Lower leg skin (tissue), 4 donors: ENCODE results near the gene VWDE. TPM values are rescaled to one million over a fixed set of nuclear protein-coding genes. Genes with fewer than 3 reads are reported as not detected.

Source experiments
- DNase-seq, 2 donors: peaks; one replicate each; pipeline ENCODE4 v3.0.0-alpha.2; 2019; ENCODE audit warnings: low spot score in 2 of 2
- H3K4me3 ChIP-seq: fragments of 200-600 bp; sonication (generic); 2 replicates; pipeline ENCODE4 v1.5.1; 2017; ENCODE audit warnings: mild to moderate bottlenecking, low read depth; ENCODE audit not compliant: poor library complexity, severe bottlenecking
- POLR2A ChIP-seq, 2 donors: fragments of 450-650 bp; IDR thresholded peaks; one replicate each; pipeline ENCODE4 v1.6.1; 2016 to 2017; ENCODE audit warnings: antibody characterized with exemption in 2 of 2, mild to moderate bottlenecking in 1 of 2, moderate library complexity in 1 of 2
- WGBS, 2 donors: methylation state at CpG; one replicate each; pipeline ENCODE4 v1.1.5; 2018; 5-methylcytosine and 5-hydroxymethylcytosine counted together
- intact Hi-C: fragments of 100-400 bp; cut with DNase I; formaldehyde crosslinking; loops from one replicate; pipeline ENCODE4 v1.15.0; 2023; ENCODE audit warnings: low total_unique reads
- total RNA-seq, 4 donors: library from RNA; depleted of rRNA; stranded (reverse); fragments of >200 nt; gene quantifications; one replicate each; pipeline ENCODE4 v1.1.0, GENCODE V29; 2016
- TF ChIP-seq, protein P1 (sequence below), 3 donors: fragments of 450-650 bp; IDR thresholded peaks; one replicate each; pipeline ENCODE4 v1.5.1; 2016; ENCODE audit warnings: antibody characterized with exemption in 3 of 3, mild to moderate bottlenecking in 3 of 3, moderate library complexity in 2 of 3

The VWDE gene
- total RNA-seq, 4 donors from 2014 or later, result 0.05 to 0.32 (median 0.19) TPM; not detected in 1

DNA sequence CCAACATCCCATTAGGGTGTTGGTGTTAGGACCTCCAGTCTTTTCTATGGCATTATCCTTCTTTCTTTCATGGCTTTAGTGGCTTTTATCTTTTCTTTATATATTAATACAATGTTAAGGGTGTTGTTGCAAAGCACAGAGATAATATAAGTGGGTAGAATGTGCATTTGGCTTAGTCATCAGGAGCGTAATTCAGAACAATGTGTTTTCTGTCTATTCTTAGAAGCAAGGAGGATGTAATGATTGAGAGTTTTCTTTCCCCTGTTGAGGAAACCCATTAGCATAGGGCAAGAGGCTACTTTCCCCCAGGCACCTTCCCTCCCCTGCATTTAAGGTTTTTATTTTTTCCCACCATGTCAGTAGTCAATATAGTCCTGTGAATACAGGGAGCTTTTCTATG, 112.9 kb downstream of the VWDE start:
- intact Hi-C loops, result no loop called here
- no peak overlapping the region for H3K4me3 ChIP-seq
- 92 to 96% methylated on average over 1 of the region's 1 CpG for WGBS, 2 donors
- TF ChIP-seq, protein P1, sequence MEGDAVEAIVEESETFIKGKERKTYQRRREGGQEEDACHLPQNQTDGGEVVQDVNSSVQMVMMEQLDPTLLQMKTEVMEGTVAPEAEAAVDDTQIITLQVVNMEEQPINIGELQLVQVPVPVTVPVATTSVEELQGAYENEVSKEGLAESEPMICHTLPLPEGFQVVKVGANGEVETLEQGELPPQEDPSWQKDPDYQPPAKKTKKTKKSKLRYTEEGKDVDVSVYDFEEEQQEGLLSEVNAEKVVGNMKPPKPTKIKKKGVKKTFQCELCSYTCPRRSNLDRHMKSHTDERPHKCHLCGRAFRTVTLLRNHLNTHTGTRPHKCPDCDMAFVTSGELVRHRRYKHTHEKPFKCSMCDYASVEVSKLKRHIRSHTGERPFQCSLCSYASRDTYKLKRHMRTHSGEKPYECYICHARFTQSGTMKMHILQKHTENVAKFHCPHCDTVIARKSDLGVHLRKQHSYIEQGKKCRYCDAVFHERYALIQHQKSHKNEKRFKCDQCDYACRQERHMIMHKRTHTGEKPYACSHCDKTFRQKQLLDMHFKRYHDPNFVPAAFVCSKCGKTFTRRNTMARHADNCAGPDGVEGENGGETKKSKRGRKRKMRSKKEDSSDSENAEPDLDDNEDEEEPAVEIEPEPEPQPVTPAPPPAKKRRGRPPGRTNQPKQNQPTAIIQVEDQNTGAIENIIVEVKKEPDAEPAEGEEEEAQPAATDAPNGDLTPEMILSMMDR (IDR thresholded peaks at IDR 0.05), result no peak
- no peak for TF ChIP-seq POLR2A (IDR thresholded peaks at IDR 0.05)
- DNase-seq, result no peak

DNA sequence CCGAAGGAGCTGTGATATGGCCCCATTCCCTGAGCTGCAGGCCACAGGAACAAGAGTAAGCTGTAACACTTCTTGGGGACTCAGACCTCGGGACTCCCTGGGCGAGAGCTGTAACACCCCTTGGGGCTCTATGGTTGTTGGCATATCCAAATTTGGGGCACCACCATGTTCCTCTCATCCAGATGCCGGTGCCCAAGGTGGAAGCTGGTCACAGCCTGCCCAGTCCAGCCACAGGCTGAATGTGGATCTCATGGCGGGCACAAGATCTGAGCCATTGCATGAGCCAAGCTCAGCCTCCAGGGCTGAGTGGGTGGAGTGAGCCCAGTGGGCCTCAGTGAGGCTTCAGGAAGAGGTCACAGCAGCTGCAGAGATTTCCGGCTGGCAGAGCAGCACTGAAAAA, 113.7 kb downstream of the VWDE start:
- no peak overlapping the region for H3K4me3 ChIP-seq
- DNase-seq, result no peak
- intact Hi-C loops, result no loop called here
- TF ChIP-seq POLR2A (IDR thresholded peaks at IDR 0.05), result no peak
- TF ChIP-seq, protein P1 (IDR thresholded peaks at IDR 0.05), result no peak
- WGBS, 2 donors, result 74 to 78% methylated on average over 6 of the region's 6 CpGs

DNA sequence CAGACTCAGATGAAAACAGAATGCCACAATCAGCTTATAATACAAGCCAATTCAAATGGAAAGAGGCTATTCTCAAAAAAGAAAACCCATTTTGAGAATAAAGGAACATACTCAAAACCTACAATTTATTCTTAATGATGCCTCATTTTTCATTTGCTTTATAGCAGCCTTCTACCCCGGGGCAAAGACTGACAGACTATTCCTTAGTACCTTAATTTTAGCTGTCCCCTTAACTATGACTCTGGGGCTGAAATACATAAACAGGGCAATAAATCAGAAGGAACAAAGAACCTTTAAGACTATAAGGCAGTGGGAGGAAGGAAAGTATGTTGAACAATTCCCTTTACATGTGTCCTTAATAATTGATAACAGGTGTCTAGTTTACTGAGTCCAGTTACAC, 115.8 kb downstream of the VWDE start:
- intact Hi-C loops, result no loop called here
- TF ChIP-seq POLR2A (IDR thresholded peaks at IDR 0.05), result no peak
- TF ChIP-seq, protein P1 (IDR thresholded peaks at IDR 0.05), result no peak
- DNase-seq, result no peak
- 3 to 11% methylated on average over 1 of the region's 1 CpG for WGBS, 2 donors
- H3K4me3 ChIP-seq, result no peak overlapping the region

DNA sequence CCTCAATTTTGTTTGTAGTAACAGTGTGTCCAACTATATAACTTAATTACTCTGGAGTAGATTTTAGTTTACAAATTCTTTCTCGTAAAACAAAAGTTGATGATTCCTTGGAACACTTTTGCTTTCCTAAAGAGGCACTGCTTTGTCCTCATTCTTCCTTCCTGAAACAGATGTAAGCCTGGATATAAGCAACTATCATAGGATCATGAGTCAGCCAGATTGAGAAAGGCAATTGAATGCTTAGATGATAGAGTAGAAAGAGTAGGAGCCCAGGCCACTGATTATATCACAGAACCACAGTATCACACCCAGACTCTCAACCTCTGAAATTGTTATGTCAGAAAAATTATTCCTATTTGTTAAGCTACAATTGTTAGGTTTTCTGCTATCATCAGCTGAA, 122.6 kb downstream of the VWDE start:
- intact Hi-C loops, result no loop called here
- 73 to 76% methylated on average over 1 of the region's 1 CpG for WGBS, 2 donors
- H3K4me3 ChIP-seq, result no peak overlapping the region
- DNase-seq, result no peak
- TF ChIP-seq, protein P1 (IDR thresholded peaks at IDR 0.05), result no peak
- TF ChIP-seq POLR2A (IDR thresholded peaks at IDR 0.05), result no peak

Other genes with a start within 250 kb of the VWDE start
- 10 to 100 TPM; 41.6 to 49.4 (median 45.4) TPM for gene TMEM106B, start 192.6 kb downstream of the VWDE start, total RNA-seq
- 1 to 10 TPM; 3.1 to 6.6 (median 5.8) TPM for gene SCIN, start 166.9 kb upstream of the VWDE start, total RNA-seq